ENCODE results near the gene MRRF. TPM values are rescaled to one million over a fixed set of nuclear protein-coding genes. Genes with fewer than 3 reads are reported as not detected.

MRRF gene, protein sequence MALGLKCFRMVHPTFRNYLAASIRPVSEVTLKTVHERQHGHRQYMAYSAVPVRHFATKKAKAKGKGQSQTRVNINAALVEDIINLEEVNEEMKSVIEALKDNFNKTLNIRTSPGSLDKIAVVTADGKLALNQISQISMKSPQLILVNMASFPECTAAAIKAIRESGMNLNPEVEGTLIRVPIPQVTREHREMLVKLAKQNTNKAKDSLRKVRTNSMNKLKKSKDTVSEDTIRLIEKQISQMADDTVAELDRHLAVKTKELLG
- total RNA-seq (2021) (36.1 to 42.3 TPM (median 38.8 TPM) in 3 replicates), Bru-seq, nascent RNA (percentile 78 among the genes with signal in this experiment)
- long read RNA-seq, experiment 1, full-length matches to known transcripts, result 48 of 74 reads
- long read RNA-seq, experiment 1, partial matches to known transcripts, result 2 of 74 reads
- long read RNA-seq, experiment 1, other reads (novel, unspliced or antisense), result 24 of 74 reads
- long read RNA-seq, experiment 2, full-length matches to known transcripts, result 4 of 40 reads
- long read RNA-seq, experiment 2, partial matches to known transcripts, result 28 of 40 reads
- long read RNA-seq, experiment 2, other reads (novel, unspliced or antisense), result 8 of 40 reads
- long read RNA-seq, experiment 3, full-length matches to known transcripts, result 73 of 125 reads
- long read RNA-seq, experiment 3, partial matches to known transcripts, result 15 of 125 reads
- long read RNA-seq, experiment 3, other reads (novel, unspliced or antisense), result 37 of 125 reads

GRCh38 chr9:122264360-122265148 lies at the start of gene MRRF, which contains the start of gene RBM18:
Gene MRRF (plus strand): TSS chr9:122264882. CDS start chr9:122270892, 6,010 bp downstream.
Gene RBM18 (minus strand): TSS chr9:122264840. CDS start chr9:122261492, 3,348 bp downstream.
- no peaks in the 10 kb centered on the region for H3K27me3 Mint-ChIP-seq (ENCODE audit: low read depth)
- POLR2A ChIA-PET, result interaction anchor here (0.9 to 1.4 kb wide), 7 partner anchors 11 to 138 kb away, joined by 3 to 5 read pairs (median 3); no protein-coding TSS in a partner anchor
- TF ChIP-seq PREB (CRISPR knock-in tag; IDR thresholded peaks at IDR 0.05; ENCODE audit: borderline replicate concordance) (peak; percentile 87; the same call in 1 of the 2 replicates), HMGA2 (CRISPR knock-in tag; IDR thresholded peaks at IDR 0.05) (no peak), ZNF219 (CRISPR knock-in tag; IDR thresholded peaks at IDR 0.05; ENCODE audit: borderline replicate concordance) (peak; percentile 89; the same call in 1 of the 2 replicates), TP53 (CRISPR knock-in tag; IDR thresholded peaks at IDR 0.05) (peak; percentile 81; the same call in 1 of the 2 replicates), JUN (CRISPR knock-in tag; IDR thresholded peaks at IDR 0.05) (peak; percentile 94), E2F5 (CRISPR knock-in tag; IDR thresholded peaks at IDR 0.05) (peak; percentile 75), ATF1 (CRISPR knock-in tag; IDR thresholded peaks at IDR 0.05) (peak; percentile 95; the same call in 1 of the 2 replicates), TEAD4 (CRISPR knock-in tag; IDR thresholded peaks at IDR 0.05) (peak; percentile 79), ZNF671 (CRISPR knock-in tag; IDR thresholded peaks at IDR 0.05) (no peak), GTF2I (CRISPR knock-in tag; conservative IDR thresholded peaks at IDR 0.05) (no peak), TEAD1 (CRISPR knock-in tag; IDR thresholded peaks at IDR 0.05) (peak; percentile 98), FOXP4 (CRISPR knock-in tag; IDR thresholded peaks at IDR 0.05) (peak; percentile 97), JAZF1 (CRISPR knock-in tag; IDR thresholded peaks at IDR 0.05) (no peak), GABPB1 (CRISPR knock-in tag; IDR thresholded peaks at IDR 0.05) (peak; percentile 76), NFYB (CRISPR knock-in tag; conservative IDR thresholded peaks at IDR 0.05; ENCODE audit: low read depth) (peak; percentile 56), EMX1 (CRISPR knock-in tag; IDR thresholded peaks at IDR 0.05) (no peak), NR2C2 (CRISPR knock-in tag; IDR thresholded peaks at IDR 0.05) (peak; percentile 66; the same call in 1 of the 2 replicates), KAT7 (CRISPR knock-in tag; IDR thresholded peaks at IDR 0.05; ENCODE audit: borderline replicate concordance) (peak; percentile 96; the same call in 1 of the 2 replicates), ZMAT4 (CRISPR knock-in tag; IDR thresholded peaks at IDR 0.05) (no peak), CDX4 (CRISPR knock-in tag; IDR thresholded peaks at IDR 0.05; ENCODE audit: borderline replicate concordance) (no peak), ATF6 (CRISPR knock-in tag; IDR thresholded peaks at IDR 0.05) (0 out of 2 replicates have a peak, but pooled peaks have one; percentile 67)
- TF ChIP-seq, protein P1, sequence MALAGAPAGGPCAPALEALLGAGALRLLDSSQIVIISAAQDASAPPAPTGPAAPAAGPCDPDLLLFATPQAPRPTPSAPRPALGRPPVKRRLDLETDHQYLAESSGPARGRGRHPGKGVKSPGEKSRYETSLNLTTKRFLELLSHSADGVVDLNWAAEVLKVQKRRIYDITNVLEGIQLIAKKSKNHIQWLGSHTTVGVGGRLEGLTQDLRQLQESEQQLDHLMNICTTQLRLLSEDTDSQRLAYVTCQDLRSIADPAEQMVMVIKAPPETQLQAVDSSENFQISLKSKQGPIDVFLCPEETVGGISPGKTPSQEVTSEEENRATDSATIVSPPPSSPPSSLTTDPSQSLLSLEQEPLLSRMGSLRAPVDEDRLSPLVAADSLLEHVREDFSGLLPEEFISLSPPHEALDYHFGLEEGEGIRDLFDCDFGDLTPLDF (CRISPR knock-in tag; IDR thresholded peaks at IDR 0.05), result peak; percentile 93
- TF ChIP-seq, protein P2, sequence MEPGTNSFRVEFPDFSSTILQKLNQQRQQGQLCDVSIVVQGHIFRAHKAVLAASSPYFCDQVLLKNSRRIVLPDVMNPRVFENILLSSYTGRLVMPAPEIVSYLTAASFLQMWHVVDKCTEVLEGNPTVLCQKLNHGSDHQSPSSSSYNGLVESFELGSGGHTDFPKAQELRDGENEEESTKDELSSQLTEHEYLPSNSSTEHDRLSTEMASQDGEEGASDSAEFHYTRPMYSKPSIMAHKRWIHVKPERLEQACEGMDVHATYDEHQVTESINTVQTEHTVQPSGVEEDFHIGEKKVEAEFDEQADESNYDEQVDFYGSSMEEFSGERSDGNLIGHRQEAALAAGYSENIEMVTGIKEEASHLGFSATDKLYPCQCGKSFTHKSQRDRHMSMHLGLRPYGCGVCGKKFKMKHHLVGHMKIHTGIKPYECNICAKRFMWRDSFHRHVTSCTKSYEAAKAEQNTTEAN (CRISPR knock-in tag; IDR thresholded peaks at IDR 0.05), result peak; percentile 98
- TF ChIP-seq, protein P3, sequence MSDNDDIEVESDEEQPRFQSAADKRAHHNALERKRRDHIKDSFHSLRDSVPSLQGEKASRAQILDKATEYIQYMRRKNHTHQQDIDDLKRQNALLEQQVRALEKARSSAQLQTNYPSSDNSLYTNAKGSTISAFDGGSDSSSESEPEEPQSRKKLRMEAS (CRISPR knock-in tag; IDR thresholded peaks at IDR 0.05), result peak; percentile 99

More at GRCh38 chr9:122264360-122265148, at the start of gene MRRF, which contains the start of gene RBM18:
- ATAC-seq (peak; percentile 84), DNase-seq (ENCODE audit: low spot score) (peak; percentile 93)
- Mint-ChIP-seq H3K4me1 (peaks cover 20% of the 10 kb centered on the region), H3K36me3 (peaks cover 10% of the 10 kb centered on the region), H3K27ac (peak within 1 kb of the TSS; percentile 99), H3K9me3 (no peaks in the 10 kb centered on the region), H3K4me3 (peak within 1 kb of the TSS; percentile 95)
- CTCF ChIA-PET, result interaction anchor here (0.6 to 2.5 kb wide), 12 partner anchors 38 to 166 kb away, joined by 3 to 15 read pairs (median 6); no protein-coding TSS in a partner anchor
